Measurements from ENCODE around the gene DUSP7. TPM values are rescaled to one million over a fixed set of nuclear protein-coding genes. Genes with fewer than 3 reads are reported as not detected.

DUSP7 gene
- total RNA-seq, 1 experiment from 2014 or later = 9.9 TPM

DNA sequence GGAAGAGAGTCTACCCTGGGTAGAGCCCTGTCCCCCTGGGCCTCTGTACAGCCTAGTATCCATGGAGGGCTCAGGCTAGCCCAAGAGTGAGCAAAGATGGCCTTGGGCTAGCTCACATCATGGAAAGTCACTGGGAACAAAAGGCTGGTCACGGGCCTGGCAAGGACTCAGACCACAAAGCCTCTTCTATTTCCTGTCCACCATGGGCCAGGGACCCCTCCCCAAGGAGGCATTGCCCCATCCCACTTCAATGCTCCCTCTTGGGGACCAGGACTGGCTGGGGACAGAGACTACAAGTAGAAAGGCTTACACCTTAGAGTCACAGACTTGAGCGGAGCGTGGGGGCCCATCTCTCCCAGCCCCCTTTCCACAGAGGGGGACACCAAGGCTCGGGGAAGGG lies 16.9 kb downstream of the DUSP7 start:
- Histone ChIP-seq H3K4me3 (ENCODE audit: low read depth, low read length) (no peak overlapping the region), H3K36me3 (ENCODE audit: control insufficient read depth, insufficient read depth, low read length) (no peaks in the 10 kb centered on the region), H3K9me3 (no peaks in the 10 kb centered on the region), H3K27me3 (replicated peaks; ENCODE audit: control insufficient read depth, insufficient read depth, low read length) (no peaks in the 10 kb centered on the region), H3K4me1 (peaks cover 3% of the 10 kb centered on the region; the same call in 1 of the 2 replicates)
- ChIA-PET CTCF (interaction anchor here (1.0 kb wide), 1 partner anchor 35 kb away, joined by 4 read pairs; no protein-coding TSS in a partner anchor), POLR2A (no interaction called here)
- Mint-ChIP-seq H3K9me3 (ENCODE audit: unreplicated experiment) (no peaks in the 10 kb centered on the region), H3K36me3 (ENCODE audit: insufficient read depth, unreplicated experiment) (no peaks in the 10 kb centered on the region), H3K27me3 (ENCODE audit: insufficient read depth, unreplicated experiment) (no peaks in the 10 kb centered on the region), H3K4me1 (ENCODE audit: low read depth, unreplicated experiment) (no peaks in the 10 kb centered on the region), H3K27ac (ENCODE audit: unreplicated experiment) (no peak overlapping the region), H3K4me3 (ENCODE audit: unreplicated experiment) (no peak overlapping the region)
- no TSS peak for BruUV-seq (replicated peaks)
- no peak for DNase-seq
- intact Hi-C loops (cut with micrococcal nuclease; ENCODE audit: unreplicated experiment) = no loop called here
- no peak for TF ChIP-seq CTCF (IDR thresholded peaks at IDR 0.05; ENCODE audit: insufficient read depth in 1 of 2, low read depth in 1 of 2, low read length in 1 of 2, severe bottlenecking in 1 of 2, unreplicated experiment in 1 of 2)

DNA sequence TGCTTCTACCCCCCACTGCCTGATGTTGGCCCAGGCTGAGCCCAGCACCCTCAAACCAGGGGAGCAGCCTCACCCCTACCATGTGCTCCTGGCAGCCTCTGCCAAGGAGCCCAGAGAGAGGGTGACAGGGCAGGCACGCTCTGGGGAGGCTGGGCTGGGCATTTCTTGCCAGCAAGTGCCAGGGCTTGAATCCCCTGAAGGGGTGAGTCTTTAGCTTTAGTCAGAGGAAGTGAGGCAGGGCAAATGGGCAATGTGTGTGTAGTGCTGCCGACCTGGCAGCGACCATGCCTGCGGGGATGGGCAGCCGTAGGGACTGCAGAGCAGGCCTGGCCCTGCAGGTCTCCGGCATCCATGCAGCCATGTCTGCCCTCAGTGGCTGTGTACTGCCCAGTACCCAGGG lies 18.1 kb downstream of the DUSP7 start:
- Mint-ChIP-seq H3K36me3 (ENCODE audit: insufficient read depth, unreplicated experiment) (no peaks in the 10 kb centered on the region), H3K9me3 (ENCODE audit: unreplicated experiment) (no peaks in the 10 kb centered on the region), H3K4me1 (ENCODE audit: low read depth, unreplicated experiment) (no peaks in the 10 kb centered on the region), H3K27me3 (ENCODE audit: insufficient read depth, unreplicated experiment) (no peaks in the 10 kb centered on the region), H3K4me3 (ENCODE audit: unreplicated experiment) (no peak overlapping the region), H3K27ac (ENCODE audit: unreplicated experiment) (no peak overlapping the region)
- POLR2A ChIA-PET = no interaction called here
- no TSS peak for BruUV-seq (replicated peaks)
- Histone ChIP-seq H3K4me3 (ENCODE audit: low read depth, low read length) (no peak overlapping the region), H3K27me3 (replicated peaks; ENCODE audit: control insufficient read depth, insufficient read depth, low read length) (no peaks in the 10 kb centered on the region), H3K36me3 (ENCODE audit: control insufficient read depth, insufficient read depth, low read length) (no peaks in the 10 kb centered on the region), H3K9me3 (no peaks in the 10 kb centered on the region), H3K4me1 (peaks cover 13% of the 10 kb centered on the region; the same call in 1 of the 2 replicates)
- no peak for DNase-seq
- no peak for TF ChIP-seq CTCF (IDR thresholded peaks at IDR 0.05; ENCODE audit: insufficient read depth in 1 of 2, low read depth in 1 of 2, low read length in 1 of 2, severe bottlenecking in 1 of 2, unreplicated experiment in 1 of 2)
- CTCF ChIA-PET = interaction anchor here (1.0 kb wide), 1 partner anchor 34 kb away, joined by 4 read pairs; no protein-coding TSS in a partner anchor
- intact Hi-C loops (cut with micrococcal nuclease; ENCODE audit: unreplicated experiment) = no loop called here

DNA sequence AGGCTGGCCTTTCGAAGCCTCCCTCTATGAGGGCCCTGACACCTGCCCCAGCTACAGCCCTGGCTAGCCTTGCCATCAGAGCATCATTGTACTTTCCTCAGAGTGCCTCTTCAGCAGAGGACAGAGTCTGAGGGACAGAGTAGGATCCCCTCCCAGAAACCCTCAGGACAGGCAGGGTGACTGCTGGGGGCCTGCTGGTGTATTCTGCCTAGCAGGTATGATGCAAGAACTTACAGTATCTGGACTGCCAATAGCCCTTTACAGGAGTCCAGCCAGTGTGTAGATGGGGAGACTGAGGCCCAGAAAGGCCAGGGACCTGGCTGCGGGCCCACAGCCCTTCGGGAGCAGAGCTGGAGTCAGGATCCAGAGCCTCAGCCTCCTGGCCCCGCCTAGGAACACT lies 19.1 kb downstream of the DUSP7 start:
- H3K4me1 Mint-ChIP-seq (ENCODE audit: low read depth, unreplicated experiment) = no peaks in the 10 kb centered on the region
- Histone ChIP-seq H3K4me1 (peaks cover 13% of the 10 kb centered on the region; the same call in 1 of the 2 replicates), H3K36me3 (ENCODE audit: control insufficient read depth, insufficient read depth, low read length) (no peaks in the 10 kb centered on the region), H3K4me3 (ENCODE audit: low read depth, low read length) (no peak overlapping the region), H3K9me3 (no peaks in the 10 kb centered on the region), H3K27me3 (replicated peaks; ENCODE audit: control insufficient read depth, insufficient read depth, low read length) (no peaks in the 10 kb centered on the region)
- H3K9me3 Mint-ChIP-seq (ENCODE audit: unreplicated experiment) = no peaks in the 10 kb centered on the region
- POLR2A ChIA-PET = no interaction called here
- no peaks in the 10 kb centered on the region for H3K36me3 Mint-ChIP-seq (ENCODE audit: insufficient read depth, unreplicated experiment)
- no peak for TF ChIP-seq CTCF (IDR thresholded peaks at IDR 0.05; ENCODE audit: insufficient read depth in 1 of 2, low read depth in 1 of 2, low read length in 1 of 2, severe bottlenecking in 1 of 2, unreplicated experiment in 1 of 2)
- H3K4me3 Mint-ChIP-seq (ENCODE audit: unreplicated experiment) = no peak overlapping the region
- CTCF ChIA-PET = interaction anchor here (1.2 kb wide), 1 partner anchor 86 kb away, joined by 3 read pairs; no protein-coding TSS in a partner anchor
- H3K27me3 Mint-ChIP-seq (ENCODE audit: insufficient read depth, unreplicated experiment) = no peaks in the 10 kb centered on the region
- intact Hi-C loops (cut with micrococcal nuclease; ENCODE audit: unreplicated experiment) = no loop called here
- no peak overlapping the region for H3K27ac Mint-ChIP-seq (ENCODE audit: unreplicated experiment)
- DNase-seq = no peak
- no TSS peak for BruUV-seq (replicated peaks)
